Type B pancreatic cell (in vitro differentiated cells): ENCODE results near the gene RAB3IL1. TPM values are rescaled to one million over a fixed set of nuclear protein-coding genes. Genes with fewer than 3 reads are reported as not detected.

Experiments used
- DNase-seq: peaks from one replicate; pipeline ENCODE4 v3.0.0; 2021; ENCODE audit warnings: mixed read lengths; ENCODE audit not compliant: unreplicated experiment; ENCODE audit errors: extremely low spot score
- H3K27ac Mint-ChIP-seq: 2 replicates; pipeline ENCODE4 v1.8.0; 2021; ENCODE audit warnings: mild to moderate bottlenecking, mixed read lengths
- H3K27me3 Mint-ChIP-seq: 2 replicates; pipeline ENCODE4 v1.8.0; 2021; ENCODE audit warnings: mixed read lengths
- H3K36me3 Mint-ChIP-seq: 2 replicates; pipeline ENCODE4 v1.8.0; 2021; ENCODE audit warnings: mixed read lengths
- H3K4me1 Mint-ChIP-seq: one replicate; pipeline ENCODE4 v1.8.0; 2021; ENCODE audit warnings: mixed read lengths; ENCODE audit not compliant: unreplicated experiment
- H3K4me3 Mint-ChIP-seq: 2 replicates; pipeline ENCODE4 v1.8.0; 2021; ENCODE audit warnings: mild to moderate bottlenecking, mixed read lengths
- H3K9me3 Mint-ChIP-seq: 2 replicates; pipeline ENCODE4 v1.8.0; 2021; ENCODE audit warnings: mixed read lengths
- total RNA-seq: library from RNA; stranded (reverse); gene quantifications from 2 replicates; pipeline ENCODE4 v1.2.1, GENCODE V29; 2021; ENCODE audit warnings: low replicate concordance
- TF ChIP-seq, protein P1 (sequence below): fragments of 200-600 bp; sonication (generic); conservative IDR thresholded peaks from 2 replicates; pipeline ENCODE4 v1.5.0; 2021; ENCODE audit warnings: antibody characterized with exemption, mild to moderate bottlenecking

RAB3IL1 gene
- total RNA-seq, 1 donor from 2014 or later, result 16.6 TPM

DNA sequence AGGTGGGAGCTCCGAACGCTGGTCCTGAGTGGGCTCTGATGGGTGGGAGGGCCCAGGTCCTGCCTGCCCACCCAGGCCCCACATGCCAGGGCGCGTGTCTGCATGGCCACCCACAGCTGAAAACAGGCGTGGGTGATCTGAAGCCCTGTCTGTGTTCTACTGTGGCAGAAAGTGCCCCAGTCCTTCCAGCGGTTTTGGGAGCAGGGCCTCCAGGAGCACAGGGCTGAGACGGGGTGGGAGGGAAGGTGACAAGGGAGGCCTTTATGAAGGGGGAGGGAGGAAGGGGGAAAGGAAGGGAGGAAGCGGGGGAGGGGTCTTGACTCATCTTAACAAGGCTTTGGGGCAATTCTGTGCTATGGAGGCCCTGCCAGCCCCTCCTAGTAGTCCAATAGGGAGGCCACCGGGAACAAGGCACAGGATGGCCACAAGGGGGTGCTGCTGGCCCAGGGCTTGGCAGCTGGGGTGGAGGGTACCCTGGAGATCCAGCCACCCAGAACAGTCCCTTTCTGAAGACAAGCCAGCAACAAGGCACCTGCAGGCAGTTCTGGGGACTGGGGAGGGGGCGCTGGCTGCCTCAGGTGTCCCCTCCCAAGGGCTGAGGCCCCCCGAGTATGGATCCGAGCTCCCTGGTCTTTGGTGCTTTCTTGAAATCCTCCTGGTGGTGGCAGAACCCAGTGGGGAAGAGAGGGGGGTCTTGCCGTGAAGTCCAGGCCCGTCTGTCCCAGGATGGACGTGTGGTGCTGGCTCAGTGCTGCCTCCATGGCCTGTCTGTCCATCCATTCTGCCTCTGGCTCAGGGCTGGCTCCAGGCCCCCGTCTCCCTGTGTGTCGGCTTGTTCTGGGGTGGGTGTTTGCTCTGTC is 19.7 kb downstream of the RAB3IL1 start:
- H3K4me3 Mint-ChIP-seq, result no peak overlapping the region
- no peaks in the 10 kb centered on the region for H3K27me3 Mint-ChIP-seq
- no peak overlapping the region for H3K27ac Mint-ChIP-seq
- H3K36me3 Mint-ChIP-seq, result no peaks in the 10 kb centered on the region
- H3K9me3 Mint-ChIP-seq, result no peaks in the 10 kb centered on the region
- TF ChIP-seq, protein P1, sequence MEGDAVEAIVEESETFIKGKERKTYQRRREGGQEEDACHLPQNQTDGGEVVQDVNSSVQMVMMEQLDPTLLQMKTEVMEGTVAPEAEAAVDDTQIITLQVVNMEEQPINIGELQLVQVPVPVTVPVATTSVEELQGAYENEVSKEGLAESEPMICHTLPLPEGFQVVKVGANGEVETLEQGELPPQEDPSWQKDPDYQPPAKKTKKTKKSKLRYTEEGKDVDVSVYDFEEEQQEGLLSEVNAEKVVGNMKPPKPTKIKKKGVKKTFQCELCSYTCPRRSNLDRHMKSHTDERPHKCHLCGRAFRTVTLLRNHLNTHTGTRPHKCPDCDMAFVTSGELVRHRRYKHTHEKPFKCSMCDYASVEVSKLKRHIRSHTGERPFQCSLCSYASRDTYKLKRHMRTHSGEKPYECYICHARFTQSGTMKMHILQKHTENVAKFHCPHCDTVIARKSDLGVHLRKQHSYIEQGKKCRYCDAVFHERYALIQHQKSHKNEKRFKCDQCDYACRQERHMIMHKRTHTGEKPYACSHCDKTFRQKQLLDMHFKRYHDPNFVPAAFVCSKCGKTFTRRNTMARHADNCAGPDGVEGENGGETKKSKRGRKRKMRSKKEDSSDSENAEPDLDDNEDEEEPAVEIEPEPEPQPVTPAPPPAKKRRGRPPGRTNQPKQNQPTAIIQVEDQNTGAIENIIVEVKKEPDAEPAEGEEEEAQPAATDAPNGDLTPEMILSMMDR, result peak; percentile 90
- peak; percentile 86 for DNase-seq
- H3K4me1 Mint-ChIP-seq, result peaks cover 9% of the 10 kb centered on the region

DNA sequence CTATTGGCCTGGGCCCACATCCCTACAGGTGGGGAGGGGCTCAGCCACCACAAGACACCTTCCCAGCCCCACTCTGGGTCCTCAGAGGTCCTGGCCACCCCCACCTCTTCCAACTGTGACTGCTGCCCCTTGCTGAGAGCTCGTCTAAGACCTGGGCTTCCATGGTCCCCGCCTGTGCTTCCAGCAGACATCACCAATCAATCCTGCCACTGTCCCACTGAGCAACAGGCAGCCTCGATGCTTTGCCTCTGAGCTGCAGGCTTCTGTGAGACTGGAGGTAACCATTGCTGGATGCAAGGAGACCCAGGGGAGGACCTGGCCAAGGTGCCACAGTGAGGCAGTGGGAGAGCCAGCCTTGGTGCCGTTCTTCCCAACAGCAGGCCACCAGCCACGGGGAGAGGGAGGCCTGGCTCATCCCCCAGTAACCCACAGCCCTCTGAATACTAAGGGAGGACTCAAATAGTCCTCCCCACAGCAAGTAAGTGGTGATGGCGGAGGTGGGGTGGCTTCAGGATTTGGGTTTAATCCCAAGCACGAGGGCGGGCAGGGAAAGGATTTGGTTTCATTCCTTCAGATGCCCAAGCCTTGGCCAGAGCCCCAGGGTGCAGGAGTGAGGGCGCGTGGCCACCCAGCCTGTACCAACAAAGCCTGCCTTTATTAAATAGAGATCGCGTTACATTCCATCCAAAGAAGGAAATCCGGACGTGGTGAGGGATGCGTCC is 20.5 kb downstream of the RAB3IL1 start:
- Mint-ChIP-seq H3K27me3 (no peaks in the 10 kb centered on the region), H3K4me3 (no peak overlapping the region), H3K4me1 (peaks cover 9% of the 10 kb centered on the region), H3K27ac (no peak overlapping the region), H3K9me3 (no peaks in the 10 kb centered on the region), H3K36me3 (no peaks in the 10 kb centered on the region)
- DNase-seq, result no peak
- TF ChIP-seq, protein P1, result no peak

DNA sequence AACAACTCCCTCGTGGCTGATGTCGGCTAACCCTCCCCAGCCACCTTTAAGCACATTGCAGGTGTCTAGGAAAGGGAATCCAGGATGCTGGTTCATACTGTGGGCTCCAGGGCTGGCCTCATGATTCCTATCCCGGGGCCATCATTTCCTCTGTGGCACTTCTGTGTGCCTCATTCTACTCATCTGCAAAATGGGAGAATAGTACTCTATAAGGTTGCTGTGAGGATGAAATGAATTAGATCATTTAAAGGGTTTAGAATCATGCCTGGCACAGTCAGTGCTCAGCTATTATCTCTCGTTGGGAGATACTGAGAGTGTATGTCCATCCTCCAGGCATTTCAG is 21.7 kb downstream of the RAB3IL1 start:
- Mint-ChIP-seq H3K4me1 (peaks cover 9% of the 10 kb centered on the region), H3K27me3 (no peaks in the 10 kb centered on the region), H3K27ac (no peak overlapping the region), H3K4me3 (no peak overlapping the region), H3K9me3 (no peaks in the 10 kb centered on the region), H3K36me3 (no peaks in the 10 kb centered on the region)
- TF ChIP-seq, protein P1, result no peak
- DNase-seq, result no peak

DNA sequence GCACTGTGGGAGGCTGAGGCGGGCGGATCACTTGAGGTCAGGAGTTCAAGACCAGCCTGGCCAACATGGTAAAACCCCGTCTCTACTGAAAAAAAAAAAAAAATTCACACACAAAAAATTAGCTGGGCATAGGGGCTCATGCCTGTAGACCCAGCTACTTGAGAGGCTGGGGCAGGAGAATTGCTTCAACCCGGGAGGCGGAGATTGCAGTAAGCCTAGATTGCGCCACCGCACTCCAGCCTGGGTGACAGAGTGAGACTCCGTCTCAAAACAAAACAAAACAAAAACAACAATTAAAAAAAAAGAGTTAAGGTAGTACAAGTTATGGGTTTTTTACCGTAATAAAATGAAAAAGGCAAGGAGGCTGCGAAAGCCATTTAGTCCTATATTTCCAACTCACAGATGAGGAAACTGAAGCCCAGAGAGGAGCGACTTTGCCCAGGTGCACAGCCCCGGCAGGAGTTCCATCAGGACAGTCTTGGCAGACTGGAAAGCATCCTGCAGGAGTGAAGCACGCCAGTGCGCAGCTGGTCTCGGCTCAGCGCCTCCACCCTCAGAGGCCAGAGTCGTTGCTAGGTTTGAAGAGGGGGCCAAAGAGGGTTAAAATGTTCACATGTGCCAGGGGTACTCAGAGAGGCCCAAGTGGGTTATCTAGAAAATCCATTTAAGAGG is 22.2 kb downstream of the RAB3IL1 start:
- H3K36me3 Mint-ChIP-seq, result no peaks in the 10 kb centered on the region
- H3K27me3 Mint-ChIP-seq, result no peaks in the 10 kb centered on the region
- no peaks in the 10 kb centered on the region for H3K9me3 Mint-ChIP-seq
- H3K4me1 Mint-ChIP-seq, result peaks cover 9% of the 10 kb centered on the region
- no peak overlapping the region for H3K4me3 Mint-ChIP-seq
- no peak overlapping the region for H3K27ac Mint-ChIP-seq
- TF ChIP-seq, protein P1, result no peak
- DNase-seq, result no peak

DNA sequence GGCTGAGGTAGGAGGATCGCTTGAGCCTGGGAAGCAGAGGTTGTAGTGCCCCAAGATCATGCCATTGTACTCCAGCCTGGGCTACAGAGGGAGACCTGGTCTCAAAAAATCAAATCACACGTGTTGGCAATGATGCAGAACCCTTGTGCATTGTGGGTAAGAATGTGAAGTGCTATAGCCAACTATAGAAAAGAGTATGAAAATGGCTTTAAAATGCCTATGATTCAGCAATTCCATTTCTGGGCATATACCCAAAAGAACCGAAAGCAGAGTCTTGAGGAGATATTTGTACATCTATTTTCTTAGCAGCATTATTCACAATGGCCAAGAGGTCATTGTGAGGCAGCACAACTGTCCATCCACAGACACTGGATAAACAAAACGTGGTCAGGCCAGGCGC is 23.4 kb downstream of the RAB3IL1 start:
- no peak overlapping the region for H3K27ac Mint-ChIP-seq

More for the DNA sequence above, 23.4 kb downstream of the RAB3IL1 start:
- DNase-seq, result no peak
- TF ChIP-seq, protein P1, result no peak
- H3K9me3 Mint-ChIP-seq, result no peaks in the 10 kb centered on the region
- H3K4me3 Mint-ChIP-seq, result no peak overlapping the region
- no peaks in the 10 kb centered on the region for H3K4me1 Mint-ChIP-seq
- no peaks in the 10 kb centered on the region for H3K36me3 Mint-ChIP-seq
- H3K27me3 Mint-ChIP-seq, result no peaks in the 10 kb centered on the region
